ENCODE data around the gene C19orf38. TPM values are rescaled to one million over a fixed set of nuclear protein-coding genes. Genes with fewer than 3 reads are reported as not detected.

C19orf38 gene
- total and polyA plus RNA-seq, 10 donors = 10.2 to 48.1 (median 17.9) TPM

GRCh38 chr19:10862561-10863106 is 14.4 kb downstream of the C19orf38 start:
- DNase-seq = no peak
- H3K36me3 ChIP-seq = peaks cover 0 to 27% (median 0%) of the 10 kb centered on the region in 6 donors
- H3K9me3 ChIP-seq = no peaks in the 10 kb centered on the region
- WGBS, 5 donors = 84 to 93% (median 88%) methylated on average over 6 of the region's 6 CpGs
- no peaks in the 10 kb centered on the region for H3K27me3 ChIP-seq (replicated peaks in 1 of 7)
- no peak overlapping the region for H3K27ac ChIP-seq
- H3K4me3 ChIP-seq = no peak overlapping the region
- peaks cover 0 to 33% (median 11%) of the 10 kb centered on the region in 6 donors for H3K4me1 ChIP-seq
- intact Hi-C loops (cut with DNase I; ENCODE audit: low total_unique reads) = loop anchor here (5.0 kb wide), 1 partner anchor 145 kb away; the partner anchor contains the start of gene DNM2
- TF ChIP-seq CTCF (IDR thresholded peaks at IDR 0.05 in 8 of 11, conservative IDR thresholded peaks at IDR 0.05 in 3 of 11) = no peak
- no peak for TF ChIP-seq POLR2AphosphoS5 (IDR thresholded peaks at IDR 0.05)
- TF ChIP-seq POLR2A (IDR thresholded peaks at IDR 0.05) = no peak

GRCh38 chr19:10863107-10863717 is 15.0 kb downstream of the C19orf38 start:
- TF ChIP-seq CTCF (IDR thresholded peaks at IDR 0.05 in 8 of 11, conservative IDR thresholded peaks at IDR 0.05 in 3 of 11) (no peak), POLR2AphosphoS5 (IDR thresholded peaks at IDR 0.05) (no peak), POLR2A (IDR thresholded peaks at IDR 0.05) (no peak)
- Histone ChIP-seq H3K4me1 (peaks cover 0 to 37% (median 14%) of the 10 kb centered on the region in 6 donors), H3K9me3 (no peaks in the 10 kb centered on the region), H3K27ac (peak overlapping the region in 1 of 8 donors; percentile 50), H3K27me3 (replicated peaks in 1 of 7) (no peaks in the 10 kb centered on the region), H3K36me3 (peaks cover 0 to 23% (median 0%) of the 10 kb centered on the region in 6 donors), H3K4me3 (no peak overlapping the region)
- DNase-seq = no peak
- 83 to 91% (median 85%) methylated on average over 18 of the region's 18 CpGs for WGBS, 5 donors
- intact Hi-C loops (cut with DNase I; ENCODE audit: low total_unique reads) = loop anchor here (5.0 kb wide), 1 partner anchor 146 kb away; the partner anchor contains the start of gene DNM2

GRCh38 chr19:10864538-10864899 is 16.3 kb downstream of the C19orf38 start:
- peak overlapping the region in 3 of 8 donors; percentile 19 to 62 (median 50) for H3K27ac ChIP-seq
- intact Hi-C loops (cut with DNase I; ENCODE audit: low total_unique reads) = loop anchor here (5.0 kb wide), 1 partner anchor 147 kb away; the partner anchor contains the start of gene DNM2

More at GRCh38 chr19:10864538-10864899, 16.3 kb downstream of the C19orf38 start:
- 11 to 24% (median 19%) methylated on average over 6 of the region's 6 CpGs for WGBS, 5 donors
- no peaks in the 10 kb centered on the region for H3K27me3 ChIP-seq (replicated peaks in 1 of 7)
- peak overlapping the region in 1 of 8 donors; percentile 34 for H3K4me3 ChIP-seq
- no peaks in the 10 kb centered on the region for H3K9me3 ChIP-seq
- H3K36me3 ChIP-seq = peaks cover 0 to 25% (median 0%) of the 10 kb centered on the region in 6 donors
- TF ChIP-seq POLR2AphosphoS5 (IDR thresholded peaks at IDR 0.05) (peak in 1 of 3 donors; percentile 39), POLR2A (IDR thresholded peaks at IDR 0.05) (no peak), CTCF (IDR thresholded peaks at IDR 0.05 in 8 of 11, conservative IDR thresholded peaks at IDR 0.05 in 3 of 11) (peak; percentile 76 to 91 (median 87))
- H3K4me1 ChIP-seq = peaks cover 0 to 46% (median 18%) of the 10 kb centered on the region in 6 donors
- peak; percentile 92 for DNase-seq
